Naive thymus-derived CD8-positive, alpha-beta T cell (primary cell): ENCODE measurements around the gene MAOA. TPM values are rescaled to one million over a fixed set of nuclear protein-coding genes. Genes with fewer than 3 reads are reported as not detected.
"Not testable (repeated sequence)": the region's sequence is repeated elsewhere in the genome, so short reads cannot be mapped to it uniquely, and the experiment has no call there.

ENCODE experiments used
- ATAC-seq, 2 donors: fragments of 150-1000 bp; cut with Tn5 transposase in 1 of 2; sonication (Bioruptor Pico), chemical (Tn5 transposase) in 1 of 2; 1 replicate in 1 of 2; 2 replicates in 1 of 2; pipeline ENCODE4 v1.10.0; 2021; ENCODE audit warnings: mild to moderate bottlenecking in 2 of 2, moderate library complexity in 2 of 2
- POLR2A ChIA-PET: fragments of 350-600 bp; sonication (Branson Sonifier 250); formaldehyde crosslinking; loops from one replicate; lab custom pipeline; 2021; ENCODE audit warnings: antibody characterized with exemption; lab: Charles Lee
- DNase-seq, 10 donors: peaks; one replicate each; pipeline versions ENCODE4 v3.0.0 to v3.0.0-alpha.2; 2020 to 2022
- H3K27ac Mint-ChIP-seq, 10 donors: one replicate each; pipeline ENCODE4 v1.8.0; 2020 to 2022; ENCODE audit warnings: mild to moderate bottlenecking in 10 of 10, mixed read lengths in 10 of 10, moderate library complexity in 4 of 10, inconsistent platforms in 1 of 10
- H3K27me3 Mint-ChIP-seq, 5 donors: one replicate each; pipeline ENCODE4 v1.8.0; 2021 to 2022; ENCODE audit warnings: mixed read lengths in 5 of 5
- H3K36me3 Mint-ChIP-seq, 3 donors: one replicate each; pipeline ENCODE4 v1.8.0; 2020 to 2022; ENCODE audit warnings: mixed read lengths in 3 of 3, mild to moderate bottlenecking in 2 of 3, inconsistent platforms in 1 of 3
- H3K4me1 Mint-ChIP-seq, 4 donors: one replicate each; pipeline ENCODE4 v1.8.0; 2021 to 2022; ENCODE audit warnings: mixed read lengths in 4 of 4
- H3K4me3 Mint-ChIP-seq, 10 donors: one replicate each; pipeline ENCODE4 v1.8.0; 2020 to 2022; ENCODE audit warnings: mild to moderate bottlenecking in 10 of 10, mixed read lengths in 10 of 10, moderate library complexity in 6 of 10, inconsistent platforms in 1 of 10
- H3K9me3 Mint-ChIP-seq, 9 donors: one replicate each; pipeline ENCODE4 v1.8.0; 2020 to 2022; ENCODE audit warnings: mixed read lengths in 9 of 9, mild to moderate bottlenecking in 3 of 9, inconsistent platforms in 1 of 9, moderate library complexity in 1 of 9
- polyA plus RNA-seq, 3 donors: library from polyadenylated mRNA; unstranded; fragments of 300-500 nt; fragmentation: Illumina TruSeq; gene quantifications; one replicate each; pipeline ENCODE4 v1.2.3, GENCODE V29; 2021
- total RNA-seq, 8 experiments: library from RNA in 2 of 8; stranded (reverse) in 2 of 8; gene quantifications; one replicate each; pipeline ENCODE4 v1.2.3 and lab custom pipeline; 2021 to 2026

The MAOA gene
- total and polyA plus RNA-seq, 5 experiments from 2014 or later = 0.13 to 1.2 (median 0.22) TPM; not detected in 2

DNA sequence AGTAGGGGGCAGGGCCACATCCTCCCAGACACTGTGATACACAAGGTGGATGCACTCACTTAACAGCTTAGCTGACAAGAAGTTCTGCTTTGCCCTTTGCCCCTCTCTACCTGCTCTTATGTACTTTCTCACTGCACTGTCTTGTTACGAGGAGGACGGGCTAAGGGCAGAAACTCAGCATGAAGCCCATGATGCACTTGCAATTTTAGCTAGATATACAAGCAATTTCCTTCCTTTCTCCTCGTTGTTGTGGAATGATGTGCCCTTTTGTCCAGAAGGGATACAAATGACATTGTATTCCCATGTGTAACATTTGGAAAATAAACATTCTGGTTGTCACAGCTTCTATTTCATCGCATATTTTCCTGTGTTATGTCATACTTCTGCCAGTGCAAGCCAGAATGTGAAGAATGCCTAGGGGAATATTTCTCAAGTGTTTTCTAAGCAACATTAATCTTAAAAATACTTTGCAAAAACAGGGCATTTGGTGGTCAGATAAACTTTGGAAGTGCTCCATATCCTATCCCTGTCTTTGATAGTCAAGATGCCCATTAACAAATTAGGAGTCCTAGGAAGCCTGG, 47.2 kb downstream of the MAOA start:
- ATAC-seq = no peak
- POLR2A ChIA-PET = no interaction called here
- no peaks in the 10 kb centered on the region for H3K9me3 Mint-ChIP-seq
- H3K4me3 Mint-ChIP-seq = no peak overlapping the region
- H3K27ac Mint-ChIP-seq = no peak overlapping the region
- no peaks in the 10 kb centered on the region for H3K4me1 Mint-ChIP-seq
- H3K36me3 Mint-ChIP-seq = no peaks in the 10 kb centered on the region
- peaks cover 0 to 8% (median 1%) of the 10 kb centered on the region in 5 donors for H3K27me3 Mint-ChIP-seq
- DNase-seq = no peak

DNA sequence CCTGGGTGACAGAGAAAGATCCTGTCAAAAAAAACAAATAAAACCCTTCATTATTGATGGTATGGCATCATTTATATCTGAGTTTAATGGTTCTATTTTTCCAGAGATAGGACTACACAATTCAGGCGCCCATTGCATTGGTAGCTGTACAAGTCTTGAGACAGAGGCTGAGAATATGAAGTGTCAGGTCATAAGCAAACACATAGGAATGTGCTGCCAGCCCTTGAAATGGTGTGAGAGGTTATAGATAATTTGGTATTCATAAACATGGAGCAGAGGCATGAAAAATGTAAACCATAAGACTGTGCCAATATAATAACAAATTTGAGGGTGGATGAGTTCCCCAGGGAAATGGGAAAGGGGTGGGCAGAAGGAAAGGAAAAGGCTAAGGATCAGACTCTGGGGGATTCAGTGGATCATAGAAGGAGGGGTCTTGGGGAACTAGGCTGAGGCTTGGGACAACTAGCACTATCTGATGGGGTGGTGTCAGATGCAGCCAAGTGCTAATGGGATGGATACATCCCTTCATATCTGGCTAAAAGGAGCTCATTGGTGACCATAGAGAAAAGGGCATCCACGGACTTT, 50.8 kb downstream of the MAOA start:
- Mint-ChIP-seq H3K4me3 (no peak overlapping the region), H3K4me1 (no peaks in the 10 kb centered on the region), H3K9me3 (no peaks in the 10 kb centered on the region), H3K27me3 (peaks cover 0 to 8% (median 0%) of the 10 kb centered on the region in 5 donors), H3K36me3 (no peaks in the 10 kb centered on the region), H3K27ac (no peak overlapping the region)
- POLR2A ChIA-PET = no interaction called here
- ATAC-seq = no peak
- DNase-seq = no peak

DNA sequence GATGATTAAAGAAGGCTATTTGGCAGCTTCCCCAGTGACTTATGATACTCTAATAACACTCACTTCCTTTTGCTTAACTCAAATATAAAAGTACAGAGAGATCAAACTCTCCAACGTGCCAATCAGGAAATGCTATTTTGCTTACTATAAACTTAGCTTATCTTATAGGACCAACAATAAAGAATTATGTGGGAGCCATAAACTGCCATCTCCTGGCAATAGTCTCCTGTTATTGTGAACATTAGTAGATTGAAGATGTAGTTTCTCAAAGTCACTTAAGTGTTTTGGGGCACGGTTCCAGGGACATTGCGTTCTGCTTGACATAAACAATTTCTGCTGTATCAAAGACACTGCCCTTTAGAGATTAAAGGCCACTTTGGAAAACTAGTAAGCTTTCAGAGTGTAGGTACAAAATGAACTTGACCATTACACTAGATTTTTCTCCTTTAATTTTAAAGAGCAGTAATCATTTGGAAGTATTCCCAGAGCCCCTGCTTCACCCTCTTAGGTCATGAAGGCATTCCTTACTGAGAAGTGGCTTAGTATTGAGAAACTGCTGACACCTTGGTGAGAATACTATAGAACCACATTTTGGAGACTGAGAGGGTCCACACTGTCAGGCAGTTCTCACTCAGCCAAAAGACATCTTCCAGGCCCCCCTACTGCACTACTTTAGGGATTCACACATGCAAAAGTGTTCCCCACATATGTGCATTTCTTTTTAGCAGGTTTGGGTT, 51.9 kb downstream of the MAOA start:
- no peak for DNase-seq
- no peaks in the 10 kb centered on the region for H3K4me1 Mint-ChIP-seq
- H3K36me3 Mint-ChIP-seq = no peaks in the 10 kb centered on the region
- peaks cover 0 to 4% (median 0%) of the 10 kb centered on the region in 9 donors for H3K9me3 Mint-ChIP-seq
- no peak overlapping the region for H3K27ac Mint-ChIP-seq
- POLR2A ChIA-PET = no interaction called here
- H3K27me3 Mint-ChIP-seq = peaks cover 0 to 8% (median under 1%) of the 10 kb centered on the region in 5 donors
- no peak for ATAC-seq
- no peak overlapping the region for H3K4me3 Mint-ChIP-seq

DNA sequence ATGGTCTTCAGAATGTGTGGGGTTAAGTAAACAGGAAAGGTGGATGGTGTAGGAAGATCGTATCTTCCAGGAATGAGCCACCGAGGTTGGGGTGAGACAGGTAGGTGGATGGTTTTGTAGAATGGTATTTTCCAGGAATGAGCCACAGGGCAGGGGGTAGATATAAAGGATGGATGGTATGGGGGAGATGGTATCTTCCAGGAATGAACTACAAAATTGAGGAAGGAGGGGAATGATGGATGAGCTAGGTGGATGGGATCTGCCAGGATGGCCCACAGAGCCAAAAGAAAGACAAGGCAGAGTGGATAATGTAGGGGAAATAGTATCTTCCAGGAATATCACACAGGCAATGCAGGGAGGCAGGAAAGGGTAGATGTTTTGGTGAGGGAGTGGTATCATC, 60.0 kb downstream of the MAOA start:
- ATAC-seq = no peak
- no peak overlapping the region for H3K27ac Mint-ChIP-seq
- H3K36me3 Mint-ChIP-seq = no peaks in the 10 kb centered on the region
- H3K9me3 Mint-ChIP-seq = peaks cover 0 to 4% (median 0%) of the 10 kb centered on the region in 9 donors
- no peak overlapping the region for H3K4me3 Mint-ChIP-seq
- no peak for DNase-seq
- POLR2A ChIA-PET = no interaction called here
- peaks cover 0 to 3% (median 0%) of the 10 kb centered on the region in 5 donors for H3K27me3 Mint-ChIP-seq
- H3K4me1 Mint-ChIP-seq = no peaks in the 10 kb centered on the region

DNA sequence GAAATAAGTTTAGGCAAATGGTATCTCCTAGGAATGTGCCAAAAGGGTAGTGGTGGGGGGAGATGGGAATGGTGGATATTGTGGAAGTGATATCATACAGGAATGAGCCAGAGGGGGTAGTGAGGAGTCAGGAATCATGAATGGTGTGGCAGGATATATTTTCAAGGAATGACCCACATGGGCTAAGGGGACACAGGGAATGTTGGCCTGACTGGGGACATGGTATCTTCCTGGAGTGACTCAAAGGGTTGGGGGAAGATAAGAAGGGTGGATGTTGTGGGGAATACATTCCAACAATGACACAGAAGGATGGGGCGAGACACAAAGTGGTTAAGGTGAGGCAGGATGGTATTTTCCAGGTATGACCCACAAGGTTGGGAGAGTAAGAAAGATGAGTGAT, 60.6 kb downstream of the MAOA start:
- Mint-ChIP-seq H3K4me3 (no peak overlapping the region), H3K27ac (no peak overlapping the region), H3K27me3 (peaks cover 0 to 3% (median 0%) of the 10 kb centered on the region in 5 donors), H3K9me3 (peaks cover 0 to 4% (median 0%) of the 10 kb centered on the region in 9 donors), H3K36me3 (no peaks in the 10 kb centered on the region), H3K4me1 (no peaks in the 10 kb centered on the region)
- ATAC-seq (no peak), DNase-seq (no peak)
- POLR2A ChIA-PET = no interaction called here

DNA sequence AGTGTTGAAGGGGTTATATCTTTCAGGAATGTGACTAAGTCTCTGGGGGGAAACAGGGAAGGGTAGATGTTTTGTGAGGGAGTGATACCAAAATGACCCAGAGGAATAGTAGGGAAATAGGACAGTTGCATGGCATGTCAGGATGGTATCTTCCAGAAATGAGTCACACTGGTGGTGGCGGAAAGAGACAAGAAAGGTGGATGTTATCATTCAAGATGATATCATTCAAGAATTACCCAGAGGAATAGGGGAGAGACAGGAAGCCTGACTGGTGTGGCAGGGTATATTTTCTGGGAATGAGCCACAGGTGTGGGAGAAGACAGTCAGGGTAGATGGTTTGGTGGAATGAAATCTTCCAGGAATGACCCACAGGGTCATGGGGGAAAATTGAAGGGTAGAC, 61.1 kb downstream of the MAOA start:
- POLR2A ChIA-PET = no interaction called here
- Mint-ChIP-seq H3K4me3 (no peak overlapping the region), H3K27me3 (peaks cover 0 to 3% (median 0%) of the 10 kb centered on the region in 5 donors), H3K4me1 (no peaks in the 10 kb centered on the region), H3K36me3 (no peaks in the 10 kb centered on the region), H3K27ac (no peak overlapping the region), H3K9me3 (peaks cover 0 to 9% (median 0%) of the 10 kb centered on the region in 9 donors)
- DNase-seq (no peak), ATAC-seq (no peak)

DNA sequence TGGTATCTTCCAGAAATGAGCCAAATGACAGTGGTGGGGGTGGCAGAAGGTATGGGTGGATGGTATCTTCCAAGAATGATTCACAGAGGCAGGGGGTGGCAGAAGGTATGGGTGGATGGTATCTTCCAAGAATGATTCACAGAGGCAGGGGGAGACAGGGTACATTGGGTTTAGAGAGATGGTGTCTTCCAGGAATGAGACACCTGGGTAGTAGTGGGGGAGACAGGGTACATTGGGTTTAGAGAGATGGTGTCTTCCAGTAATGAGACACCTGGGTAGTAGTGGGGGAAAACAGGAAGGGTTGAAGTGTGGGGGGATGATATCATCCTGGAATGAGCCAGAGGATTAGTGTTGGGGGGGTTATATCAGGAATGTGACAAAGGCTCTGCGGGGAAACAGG, 62.0 kb downstream of the MAOA start:
- ATAC-seq = no peak
- Mint-ChIP-seq H3K9me3 (peaks cover 0 to 12% (median 0%) of the 10 kb centered on the region in 9 donors), H3K27ac (no peak overlapping the region), H3K27me3 (peaks cover 0 to 2% (median 0%) of the 10 kb centered on the region in 5 donors), H3K4me3 (no peak overlapping the region), H3K36me3 (no peaks in the 10 kb centered on the region), H3K4me1 (no peaks in the 10 kb centered on the region)
- POLR2A ChIA-PET = no interaction called here
- DNase-seq = no peak

DNA sequence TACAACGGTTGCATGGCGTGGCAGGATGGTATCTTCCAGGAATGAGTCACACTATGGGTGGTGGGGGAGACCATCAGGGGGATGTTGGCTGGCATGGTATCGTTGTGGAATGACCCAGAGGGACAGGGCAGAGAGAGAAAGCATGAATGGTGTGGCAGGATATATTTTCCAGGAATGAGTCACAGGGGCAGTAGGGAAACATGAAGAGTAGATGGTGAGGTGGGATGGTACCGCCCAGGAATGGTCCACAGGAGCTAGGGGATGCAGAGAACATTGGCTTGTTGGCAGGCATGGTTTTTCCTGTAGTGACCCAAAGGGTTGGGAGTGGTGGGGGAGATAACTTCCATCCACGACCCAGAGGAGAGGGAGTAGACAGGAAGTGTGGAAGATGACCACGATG, 62.4 kb downstream of the MAOA start:
- ATAC-seq (no peak), DNase-seq (no peak)
- peaks cover 0 to 16% (median 0%) of the 10 kb centered on the region in 9 donors for H3K9me3 Mint-ChIP-seq
- POLR2A ChIA-PET = no interaction called here
- no peaks in the 10 kb centered on the region for H3K4me1 Mint-ChIP-seq
- H3K27ac Mint-ChIP-seq = no peak overlapping the region
- no peaks in the 10 kb centered on the region for H3K36me3 Mint-ChIP-seq
- no peak overlapping the region for H3K4me3 Mint-ChIP-seq
- H3K27me3 Mint-ChIP-seq = no peaks in the 10 kb centered on the region

DNA sequence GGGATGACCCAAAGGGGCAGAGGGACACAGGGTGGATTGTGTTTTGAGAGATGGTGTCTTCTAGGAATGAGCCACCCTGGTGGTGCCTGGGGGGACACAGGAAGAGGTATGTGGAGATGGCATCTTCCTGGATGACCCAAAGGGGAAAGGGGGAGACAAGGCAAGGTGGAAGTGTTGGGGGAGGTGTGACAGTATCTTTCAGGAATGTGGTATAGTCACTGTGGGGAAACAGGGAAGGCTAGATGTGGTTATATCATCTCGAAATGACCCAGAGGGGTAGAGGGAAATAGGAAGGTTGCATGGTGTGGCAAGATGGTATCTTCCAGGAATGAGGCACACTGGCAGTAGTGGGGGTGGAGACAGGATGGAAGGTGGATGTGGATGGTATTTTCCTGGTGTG, 62.9 kb downstream of the MAOA start:
- Mint-ChIP-seq H3K4me3 (no peak overlapping the region), H3K27me3 (no peaks in the 10 kb centered on the region), H3K27ac (no peak overlapping the region), H3K9me3 (peaks cover 0 to 18% (median 0%) of the 10 kb centered on the region in 9 donors), H3K36me3 (no peaks in the 10 kb centered on the region), H3K4me1 (no peaks in the 10 kb centered on the region)
- ATAC-seq (no peak), DNase-seq (no peak)
- POLR2A ChIA-PET = no interaction called here

DNA sequence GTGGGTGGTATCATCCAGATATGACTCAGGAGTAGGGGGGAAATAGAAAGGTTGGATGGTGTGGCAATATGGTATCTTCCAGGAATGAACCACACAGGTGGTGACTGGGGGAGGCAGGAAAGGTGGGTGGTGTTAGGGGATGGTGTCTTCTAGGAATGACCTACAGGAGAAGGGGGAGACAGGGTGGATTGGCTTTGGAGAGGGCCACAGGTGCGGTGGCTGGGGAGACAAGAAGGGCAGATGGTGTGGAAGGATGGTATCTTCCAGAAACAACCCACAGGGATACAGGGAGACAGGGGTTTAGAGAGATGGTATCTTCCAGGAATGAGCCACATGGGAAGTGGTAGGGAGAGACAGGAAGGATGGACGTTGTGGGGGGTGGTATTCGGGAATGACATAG, 64.0 kb downstream of the MAOA start:
- POLR2A ChIA-PET = no interaction called here
- Mint-ChIP-seq H3K36me3 (no peaks in the 10 kb centered on the region), H3K4me1 (no peaks in the 10 kb centered on the region), H3K27me3 (no peaks in the 10 kb centered on the region), H3K4me3 (no peak overlapping the region), H3K27ac (no peak overlapping the region), H3K9me3 (peaks cover 0 to 18% (median 0%) of the 10 kb centered on the region in 9 donors)
- ATAC-seq (no peak), DNase-seq (no peak)

DNA sequence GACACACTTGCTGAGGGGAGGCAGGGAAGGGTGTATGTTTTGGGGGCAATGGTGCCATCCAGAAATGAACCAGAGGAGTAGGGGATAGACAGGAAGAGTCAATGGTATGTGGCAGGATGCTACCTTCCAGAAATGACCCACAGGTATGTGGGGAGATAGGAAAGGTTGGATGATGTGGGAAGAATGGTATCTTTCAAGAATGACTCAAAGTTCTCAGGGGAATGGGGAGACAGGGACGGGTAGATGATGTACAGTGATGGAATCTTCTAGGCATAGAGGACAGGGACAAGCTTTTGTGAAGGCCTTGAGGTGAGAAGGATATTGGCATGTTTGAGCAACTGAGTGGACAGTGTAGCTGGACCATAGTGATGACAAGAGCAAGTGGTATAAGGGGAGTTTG, 64.9 kb downstream of the MAOA start:
- no peaks in the 10 kb centered on the region for H3K4me1 Mint-ChIP-seq
- no peaks in the 10 kb centered on the region for H3K36me3 Mint-ChIP-seq
- no peak for ATAC-seq
- peaks cover 0 to 3% (median 0%) of the 10 kb centered on the region in 5 donors for H3K27me3 Mint-ChIP-seq
- DNase-seq = no peak
- H3K4me3 Mint-ChIP-seq = no peak overlapping the region
- H3K27ac Mint-ChIP-seq = no peak overlapping the region
- peaks cover 0 to 18% (median 0%) of the 10 kb centered on the region in 9 donors for H3K9me3 Mint-ChIP-seq
- POLR2A ChIA-PET = no interaction called here

DNA sequence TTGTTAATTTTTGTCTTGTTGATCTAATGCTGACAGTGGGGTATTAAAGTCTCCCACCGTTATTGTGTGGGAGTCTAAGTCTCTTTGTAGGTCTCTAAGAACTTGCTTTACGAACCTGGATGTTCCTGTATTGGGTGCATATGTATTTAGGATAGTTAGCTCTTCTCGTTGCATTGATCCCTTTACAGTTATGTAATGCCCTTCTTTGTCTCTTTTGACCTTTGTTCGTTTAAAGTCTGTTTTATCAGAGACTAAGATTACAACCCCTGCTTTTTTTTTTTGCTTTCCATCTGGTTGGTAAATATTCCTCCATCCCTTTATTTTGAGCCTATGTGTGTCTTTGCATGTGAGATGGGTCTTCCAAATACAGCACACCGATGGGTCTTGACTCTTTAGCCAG, 69.1 kb downstream of the MAOA start:
- H3K36me3 Mint-ChIP-seq, DNase-seq, H3K27ac Mint-ChIP-seq, H3K27me3 Mint-ChIP-seq, H3K4me1 Mint-ChIP-seq, POLR2A ChIA-PET, ATAC-seq, H3K4me3 Mint-ChIP-seq: not testable (repeated sequence)
- peaks cover 0 to 18% (median 0%) of the 10 kb centered on the region in 9 donors for H3K9me3 Mint-ChIP-seq

DNA sequence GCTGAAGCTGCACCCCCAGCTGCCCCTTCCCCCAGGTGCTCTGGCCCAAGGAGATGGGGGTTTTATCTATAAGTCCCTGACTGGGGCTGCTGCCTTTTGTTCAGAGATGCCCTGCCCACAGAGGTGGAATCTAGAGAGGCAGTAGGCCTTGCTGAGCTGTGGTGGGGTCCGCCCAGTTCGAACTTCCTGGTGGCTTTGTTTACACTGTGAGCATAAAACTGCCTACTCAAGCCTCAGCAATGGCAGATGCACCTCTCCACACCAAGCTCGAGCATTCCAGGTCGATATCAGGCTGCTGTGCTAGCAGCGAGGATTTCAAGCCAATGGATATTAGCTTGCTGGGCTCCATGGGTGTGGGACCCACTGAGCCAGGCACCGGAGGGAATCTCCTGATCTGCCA, 71.2 kb downstream of the MAOA start:
- H3K27me3 Mint-ChIP-seq, DNase-seq, ATAC-seq, POLR2A ChIA-PET, H3K4me1 Mint-ChIP-seq, H3K36me3 Mint-ChIP-seq, H3K4me3 Mint-ChIP-seq, H3K27ac Mint-ChIP-seq: not testable (repeated sequence)
- H3K9me3 Mint-ChIP-seq = peaks cover 0 to 12% (median 0%) of the 10 kb centered on the region in 9 donors
